Cardiac muscle cell (in vitro differentiated cells and primary cell): ENCODE measurements around the gene ABCA4. TPM values are rescaled to one million over a fixed set of nuclear protein-coding genes. Genes with fewer than 3 reads are reported as not detected.

Experiments
- DNase-seq, 2 donors: peaks; one replicate each; pipeline versions ENCODE4 v3.0.0 to v3.0.0-alpha.2; 2010 to 2017; ENCODE audit warnings: low read depth in 1 of 2, low spot score in 1 of 2
- H3K27ac ChIP-seq: fragments of 200-600 bp; sonication (generic); 2 replicates; pipeline ENCODE4 v1.5.1; 2016
- H3K27me3 ChIP-seq: fragments of 200-600 bp; sonication (generic); 2 replicates; pipeline ENCODE4 v1.6.0; 2016; ENCODE audit warnings: control low read depth
- H3K36me3 ChIP-seq: fragments of 200-600 bp; sonication (generic); 2 replicates; pipeline ENCODE4 v1.5.1; 2016; ENCODE audit warnings: control low read depth
- H3K4me1 ChIP-seq: fragments of 200-600 bp; sonication (generic); 2 replicates; pipeline ENCODE4 v1.8.1; 2017; ENCODE audit warnings: low read depth, mild to moderate bottlenecking, mixed run types
- H3K4me3 ChIP-seq: fragments of 200-600 bp; sonication (generic); 2 replicates; pipeline ENCODE4 v1.5.1; 2016; ENCODE audit warnings: mild to moderate bottlenecking
- H3K9me3 ChIP-seq: fragments of 200-600 bp; sonication (generic); 2 replicates; pipeline ENCODE4 v1.5.1; 2017; ENCODE audit warnings: low read depth, mild to moderate bottlenecking, control low read depth
- polyA plus RNA-seq: library from polyadenylated mRNA; unstranded; fragments of >200 nt; fragmentation: Nextera tagmentation; extraction: Ambion mirVana; gene quantifications from 2 replicates; pipeline ENCODE4 v1.2.1, GENCODE V29; 2016
- total RNA-seq: library from RNA; depleted of rRNA; stranded (reverse); fragments of >200 nt; gene quantifications from 2 replicates; pipeline ENCODE4 v1.2.3, GENCODE V29; 2016
- TF ChIP-seq, protein P1 (sequence below): IDR thresholded peaks from 2 replicates; pipeline ENCODE4 v1.5.1; 2012; ENCODE audit warnings: low read depth, mild to moderate bottlenecking, low read length

The ABCA4 gene
- total and polyA plus RNA-seq, 2 experiments from 2014 or later, result 0.15 TPM; not detected in 1

DNA sequence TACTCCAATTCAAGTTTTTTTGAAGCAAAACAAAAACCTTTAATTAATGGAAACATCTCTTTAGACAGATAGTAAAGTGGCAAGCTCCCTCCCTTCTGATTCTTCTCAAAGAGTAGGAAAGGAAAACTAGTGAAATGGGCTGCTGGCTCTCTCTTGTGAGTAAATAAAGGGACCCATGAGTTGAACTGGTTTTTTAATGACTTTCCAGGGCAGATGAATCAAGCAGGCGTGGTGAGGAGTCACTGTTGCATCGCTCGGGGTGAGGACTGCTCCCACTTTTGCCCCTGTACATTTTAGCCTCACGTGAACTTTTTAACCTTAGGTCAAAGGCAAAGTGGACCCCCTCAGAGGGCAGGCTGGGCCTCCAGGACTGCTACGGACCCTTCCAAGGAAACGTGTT, 64.8 kb downstream of the ABCA4 start:
- H3K36me3 ChIP-seq, result no peaks in the 10 kb centered on the region
- no peaks in the 10 kb centered on the region for H3K27me3 ChIP-seq
- no peaks in the 10 kb centered on the region for H3K4me1 ChIP-seq
- H3K9me3 ChIP-seq, result no peaks in the 10 kb centered on the region
- no peak overlapping the region for H3K27ac ChIP-seq
- TF ChIP-seq, protein P1, sequence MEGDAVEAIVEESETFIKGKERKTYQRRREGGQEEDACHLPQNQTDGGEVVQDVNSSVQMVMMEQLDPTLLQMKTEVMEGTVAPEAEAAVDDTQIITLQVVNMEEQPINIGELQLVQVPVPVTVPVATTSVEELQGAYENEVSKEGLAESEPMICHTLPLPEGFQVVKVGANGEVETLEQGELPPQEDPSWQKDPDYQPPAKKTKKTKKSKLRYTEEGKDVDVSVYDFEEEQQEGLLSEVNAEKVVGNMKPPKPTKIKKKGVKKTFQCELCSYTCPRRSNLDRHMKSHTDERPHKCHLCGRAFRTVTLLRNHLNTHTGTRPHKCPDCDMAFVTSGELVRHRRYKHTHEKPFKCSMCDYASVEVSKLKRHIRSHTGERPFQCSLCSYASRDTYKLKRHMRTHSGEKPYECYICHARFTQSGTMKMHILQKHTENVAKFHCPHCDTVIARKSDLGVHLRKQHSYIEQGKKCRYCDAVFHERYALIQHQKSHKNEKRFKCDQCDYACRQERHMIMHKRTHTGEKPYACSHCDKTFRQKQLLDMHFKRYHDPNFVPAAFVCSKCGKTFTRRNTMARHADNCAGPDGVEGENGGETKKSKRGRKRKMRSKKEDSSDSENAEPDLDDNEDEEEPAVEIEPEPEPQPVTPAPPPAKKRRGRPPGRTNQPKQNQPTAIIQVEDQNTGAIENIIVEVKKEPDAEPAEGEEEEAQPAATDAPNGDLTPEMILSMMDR, result no peak
- DNase-seq, result no peak
- no peak overlapping the region for H3K4me3 ChIP-seq

- Histone ChIP-seq H3K27me3 (no peaks in the 10 kb centered on the region), H3K4me1 (no peaks in the 10 kb centered on the region), H3K9me3 (no peaks in the 10 kb centered on the region), H3K36me3 (no peaks in the 10 kb centered on the region), H3K27ac (no peak overlapping the region), H3K4me3 (no peak overlapping the region)
- TF ChIP-seq, protein P1, result no peak
- DNase-seq, result no peak
Observed at GRCh38 chr1:94055459-94056122, 65.4 kb downstream of the ABCA4 start.

DNA sequence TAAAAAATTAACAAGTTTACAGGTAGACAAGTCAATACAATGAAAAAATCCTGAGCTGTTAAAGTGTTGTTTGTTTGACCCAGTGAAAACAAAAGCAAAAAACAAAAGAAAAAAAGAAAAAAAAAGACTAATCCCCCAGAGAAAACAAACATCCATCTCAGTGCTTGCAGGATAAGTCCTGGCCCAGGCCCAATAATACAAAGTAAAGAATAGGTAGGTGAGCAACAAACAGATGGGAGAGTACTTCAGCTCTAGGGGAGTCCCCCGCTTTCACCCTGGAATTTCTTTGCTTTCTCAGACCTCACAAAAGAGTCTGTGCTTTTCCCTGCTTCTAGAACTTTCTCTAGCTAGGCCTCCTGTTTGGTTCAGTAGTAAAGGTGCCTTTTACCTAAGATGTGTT, 70.3 kb downstream of the ABCA4 start:
- H3K27me3 ChIP-seq, result no peaks in the 10 kb centered on the region
- H3K4me1 ChIP-seq, result no peaks in the 10 kb centered on the region
- DNase-seq, result no peak
- H3K36me3 ChIP-seq, result no peaks in the 10 kb centered on the region
- TF ChIP-seq, protein P1, result no peak
- H3K4me3 ChIP-seq, result no peak overlapping the region
- no peak overlapping the region for H3K27ac ChIP-seq
- no peaks in the 10 kb centered on the region for H3K9me3 ChIP-seq

DNA sequence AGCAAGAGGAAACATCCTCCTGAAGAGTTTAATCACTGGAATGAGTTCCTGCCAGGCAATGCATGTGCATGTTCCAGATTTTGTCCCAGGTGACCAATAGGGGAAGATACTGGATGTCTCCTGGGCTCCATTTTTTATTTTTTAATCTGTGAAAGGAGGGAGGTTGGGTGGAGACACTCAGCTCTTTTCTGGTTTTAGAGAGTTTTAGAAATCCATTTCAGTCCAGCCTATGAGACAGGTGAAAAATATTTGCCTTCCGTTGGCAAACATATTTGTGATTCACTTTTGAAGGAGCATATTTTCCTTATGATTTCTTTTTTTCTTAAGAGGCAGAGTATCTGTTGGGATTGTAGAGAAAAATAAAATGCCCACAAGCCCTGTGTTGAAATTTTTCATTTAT, 70.7 kb downstream of the ABCA4 start:
- Histone ChIP-seq H3K27me3 (no peaks in the 10 kb centered on the region), H3K36me3 (no peaks in the 10 kb centered on the region), H3K4me3 (no peak overlapping the region), H3K27ac (no peak overlapping the region), H3K4me1 (no peaks in the 10 kb centered on the region), H3K9me3 (no peaks in the 10 kb centered on the region)
- no peak for DNase-seq
- TF ChIP-seq, protein P1, result no peak

DNA sequence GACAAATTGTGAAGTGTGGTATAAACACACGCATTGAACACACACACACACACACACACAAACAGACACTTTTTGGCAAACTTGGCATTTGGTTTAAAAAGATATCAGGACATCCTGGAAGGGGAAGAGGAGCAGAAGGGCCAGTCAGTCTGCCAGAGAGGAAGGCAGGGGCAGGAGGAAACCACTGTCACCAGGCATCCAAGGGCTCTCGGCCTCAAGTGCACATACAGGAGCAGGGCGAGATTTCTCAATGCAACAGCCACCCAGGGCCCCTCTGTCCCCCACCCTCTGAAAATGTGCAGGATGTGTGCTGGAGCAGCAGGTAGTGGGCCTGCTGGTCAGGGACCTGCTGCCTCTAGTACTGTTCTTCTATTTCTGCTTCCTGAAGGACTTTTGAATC, 71.2 kb downstream of the ABCA4 start:
- no peak overlapping the region for H3K27ac ChIP-seq
- TF ChIP-seq, protein P1, result no peak
- H3K27me3 ChIP-seq, result no peaks in the 10 kb centered on the region
- no peaks in the 10 kb centered on the region for H3K9me3 ChIP-seq
- no peak overlapping the region for H3K4me3 ChIP-seq
- no peaks in the 10 kb centered on the region for H3K4me1 ChIP-seq
- DNase-seq, result no peak
- no peaks in the 10 kb centered on the region for H3K36me3 ChIP-seq
